ENCODE data around the gene HEXD.

Gene HEXD

DNA sequence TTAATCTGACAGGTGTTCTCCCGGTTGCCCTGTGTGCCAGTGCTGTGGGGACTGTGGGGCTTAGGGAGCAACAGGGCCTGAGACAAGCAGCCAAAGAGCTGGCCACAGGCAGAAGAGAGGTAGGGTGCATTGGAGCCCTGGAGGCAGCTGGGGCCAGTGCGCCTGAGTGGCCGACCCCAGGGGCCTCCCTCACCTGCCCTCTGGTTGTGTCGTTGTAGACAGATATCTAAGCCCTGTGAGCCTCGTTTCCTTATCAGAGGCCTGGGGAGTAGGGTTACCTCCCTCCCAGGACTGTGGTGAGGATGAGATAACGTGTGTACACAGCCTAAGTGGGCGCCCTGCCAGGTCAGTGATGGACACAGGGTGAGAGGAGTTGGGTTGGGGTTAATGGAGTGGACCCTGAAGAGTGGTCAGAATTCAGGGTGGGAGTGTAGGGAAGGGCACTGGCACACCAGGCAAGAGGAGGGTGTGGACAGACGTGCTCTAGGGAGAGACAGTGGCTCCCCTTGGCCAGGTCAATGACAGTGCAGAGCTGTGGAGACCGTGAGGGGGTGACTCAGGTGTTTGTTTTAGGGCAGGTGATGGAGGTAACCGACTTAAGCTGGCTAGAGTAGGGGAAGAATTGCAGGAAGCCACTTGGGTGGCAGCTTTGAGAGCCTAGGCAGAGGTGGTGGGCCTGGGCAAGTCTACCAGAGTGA is 43.8 kb downstream of the HEXD start:
- DNase-seq: no peak

DNA sequence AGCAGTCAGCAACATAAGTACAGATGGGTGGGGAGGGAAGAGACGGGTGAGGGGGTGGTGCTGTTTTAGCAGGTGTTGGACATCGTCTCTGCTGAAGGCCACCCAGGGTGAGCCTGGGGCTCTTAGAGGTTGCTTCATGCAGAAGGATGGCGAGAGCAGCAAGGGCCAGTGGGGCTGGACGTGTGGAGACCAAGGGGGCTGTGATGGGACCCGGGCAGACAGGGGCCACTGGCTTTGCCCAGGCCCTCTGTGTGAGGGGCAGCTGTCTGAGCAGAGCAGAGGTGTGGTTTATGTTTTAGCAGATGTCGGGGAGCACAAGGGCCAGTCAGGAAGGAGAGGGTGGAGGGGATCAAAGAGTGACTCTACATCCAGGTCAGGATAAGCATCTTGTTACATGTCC is 45.2 kb downstream of the HEXD start:
- DNase-seq: no peak

DNA sequence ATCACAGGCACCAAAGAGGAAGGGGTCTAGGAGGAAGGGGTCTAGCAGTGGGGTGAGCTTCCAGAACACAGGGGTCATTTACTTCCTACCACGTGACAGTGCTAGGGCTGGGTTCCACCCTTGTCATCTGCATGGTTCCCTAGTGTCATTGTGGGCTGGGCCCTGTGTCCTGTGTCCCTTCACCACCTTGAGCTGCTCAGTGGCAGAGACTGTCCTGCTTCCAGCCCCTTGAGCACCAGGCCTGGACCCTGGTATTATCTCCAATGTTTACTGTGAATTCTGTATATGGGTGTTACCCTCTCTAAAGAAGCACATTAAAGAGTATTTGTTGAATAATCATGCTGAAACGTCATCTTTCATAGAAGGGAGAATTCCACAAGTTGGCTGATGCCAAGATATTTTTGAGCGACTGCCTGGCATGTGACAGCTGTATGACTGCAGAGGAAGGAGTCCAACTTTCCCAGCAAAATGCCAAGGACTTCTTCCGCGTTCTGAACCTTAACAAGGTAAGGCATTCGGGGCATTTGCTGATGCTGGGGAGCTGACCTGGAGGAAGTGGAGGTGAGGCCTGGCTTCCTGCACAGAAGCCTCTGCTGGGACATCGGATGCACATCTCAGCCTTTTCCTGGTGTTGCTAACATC is 45.9 kb downstream of the HEXD start:
- no peak for DNase-seq

DNA sequence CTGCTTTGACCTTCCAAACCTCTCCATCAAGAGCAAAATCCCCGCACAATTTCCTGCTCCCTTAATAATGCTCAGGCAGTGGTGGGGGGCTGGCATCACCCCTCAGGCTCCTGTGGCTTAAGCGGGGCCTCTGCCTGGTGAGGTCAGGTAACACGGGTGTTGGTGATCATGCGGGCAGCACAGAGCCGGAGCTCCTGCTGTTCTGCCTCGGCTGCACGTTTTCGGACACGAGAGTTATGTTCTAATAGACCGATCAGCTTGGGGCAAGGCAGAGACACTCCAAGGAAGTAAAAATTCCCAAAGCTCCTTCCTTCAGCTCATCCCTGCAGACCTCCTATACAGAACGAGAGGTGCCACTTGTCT is 46.4 kb downstream of the HEXD start:
- DNase-seq: no peak

DNA sequence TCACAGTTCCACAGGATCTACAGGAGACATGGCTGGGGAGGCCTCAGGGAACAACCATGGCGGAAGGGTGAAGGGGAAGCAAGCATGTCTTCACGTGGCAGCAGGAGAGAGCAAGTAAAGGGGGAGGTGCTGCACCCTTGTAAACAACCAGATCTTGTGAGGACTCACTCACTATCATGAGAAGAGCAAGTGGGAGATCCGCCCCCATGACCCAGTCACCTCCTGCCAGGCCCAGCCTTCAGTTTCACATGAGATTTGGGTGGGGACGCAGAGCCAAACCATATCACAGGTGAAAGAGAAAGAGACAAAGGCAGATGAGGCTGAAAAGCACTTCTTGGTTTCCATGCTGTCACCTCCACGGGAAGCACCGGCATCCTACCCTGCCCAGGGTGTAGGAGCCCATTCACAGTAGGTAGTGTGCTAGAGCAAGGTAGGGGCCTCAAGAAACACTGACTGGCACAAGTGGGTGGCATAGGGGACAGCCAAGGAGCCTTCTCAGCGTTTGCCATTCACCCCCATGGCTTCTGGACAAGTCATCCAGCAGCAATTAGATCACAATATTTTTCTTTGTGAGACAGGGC is 47.0 kb downstream of the HEXD start:
- no peak for DNase-seq

DNA sequence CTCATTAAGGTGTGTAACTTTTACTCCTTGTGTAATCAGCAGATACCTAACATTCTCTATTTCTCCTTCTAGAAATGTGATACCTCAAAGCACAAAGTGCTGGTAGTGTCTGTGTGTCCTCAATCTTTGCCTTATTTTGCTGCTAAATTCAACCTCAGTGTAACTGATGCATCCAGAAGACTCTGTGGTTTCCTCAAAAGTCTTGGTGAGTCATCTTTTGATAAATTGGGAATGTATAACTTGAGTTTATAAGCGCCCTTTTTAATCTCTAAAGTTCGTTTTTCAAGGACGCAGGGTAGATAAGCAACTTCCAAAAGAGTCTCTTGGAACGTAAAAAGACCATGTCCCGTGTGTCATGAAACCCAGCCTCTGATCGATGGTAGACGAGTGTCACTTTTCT is 50.5 kb downstream of the HEXD start:
- DNase-seq: no peak

DNA sequence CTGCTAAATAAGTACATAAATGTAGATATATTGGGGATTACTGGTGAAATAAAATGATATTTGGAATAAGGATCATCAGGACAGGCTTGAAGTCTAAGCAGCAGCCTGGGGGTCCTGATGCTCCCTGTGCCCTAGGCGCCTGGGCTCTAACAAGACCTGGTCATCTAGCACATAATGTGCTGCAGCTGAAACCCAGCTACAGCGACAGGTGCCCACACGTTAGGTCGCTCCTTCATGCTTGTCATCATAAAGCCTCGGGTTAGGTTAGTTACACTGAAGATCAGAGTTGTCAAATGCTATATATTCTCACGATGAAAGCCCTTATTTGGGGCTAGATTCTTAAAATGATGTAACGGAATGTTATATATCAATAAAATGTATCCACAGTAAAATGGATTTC is 51.9 kb downstream of the HEXD start:
- no peak for DNase-seq

DNA sequence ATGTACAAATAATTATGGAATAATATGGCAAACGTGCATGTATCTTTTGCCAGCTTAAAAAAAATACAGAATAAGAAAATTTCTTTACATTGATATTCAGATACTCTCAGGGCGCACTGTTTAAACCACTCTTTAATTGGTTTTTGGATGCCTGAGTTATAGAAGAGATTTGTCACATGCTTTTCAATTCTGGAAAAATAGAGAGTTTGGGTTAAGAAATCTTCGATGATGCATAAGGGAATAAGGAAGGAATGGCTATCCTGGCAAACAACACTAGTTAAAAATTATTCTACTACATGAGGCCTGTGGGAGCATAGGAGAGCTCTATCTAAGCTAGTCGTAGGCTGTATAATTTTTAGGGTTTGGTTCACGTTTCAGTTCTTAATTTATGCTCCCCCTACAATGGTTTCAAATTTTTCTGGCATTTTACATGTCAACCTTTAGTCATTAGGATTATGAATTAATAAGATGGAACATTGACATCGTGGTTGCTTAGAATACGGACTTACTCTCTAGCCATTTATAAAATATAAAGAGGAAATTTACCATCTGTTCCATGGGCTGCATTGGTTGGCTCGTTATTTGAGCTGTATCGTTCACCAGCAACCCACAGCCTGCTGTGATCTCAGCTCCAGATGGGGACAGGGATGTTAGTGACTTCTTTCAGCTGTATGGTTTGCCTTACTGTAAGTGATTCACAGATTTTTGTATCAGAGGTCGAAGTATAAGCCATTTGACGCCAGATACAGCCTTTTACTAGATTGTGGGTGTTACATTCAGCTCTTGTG is 56.3 kb downstream of the HEXD start:
- no peak for DNase-seq

DNA sequence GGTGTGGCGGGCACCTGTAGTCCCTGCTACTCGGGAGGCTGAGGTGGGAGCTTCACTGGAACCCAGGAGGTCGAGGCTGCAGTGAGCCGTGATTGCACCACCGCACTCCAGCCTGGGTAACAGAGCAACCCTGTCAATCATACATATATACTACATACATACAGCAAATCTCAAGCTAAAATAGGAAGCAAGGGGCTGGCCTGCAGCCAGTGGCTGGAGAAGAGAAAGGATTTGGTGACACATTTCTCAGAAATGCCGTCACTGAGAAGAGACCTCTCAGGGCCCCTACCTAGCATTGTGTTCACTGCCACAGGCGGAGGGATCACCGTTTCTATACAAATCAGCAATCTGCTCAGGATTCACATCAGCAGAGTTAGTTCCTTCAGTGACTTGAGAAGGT is 57.3 kb downstream of the HEXD start:
- DNase-seq: peak; percentile 11

DNA sequence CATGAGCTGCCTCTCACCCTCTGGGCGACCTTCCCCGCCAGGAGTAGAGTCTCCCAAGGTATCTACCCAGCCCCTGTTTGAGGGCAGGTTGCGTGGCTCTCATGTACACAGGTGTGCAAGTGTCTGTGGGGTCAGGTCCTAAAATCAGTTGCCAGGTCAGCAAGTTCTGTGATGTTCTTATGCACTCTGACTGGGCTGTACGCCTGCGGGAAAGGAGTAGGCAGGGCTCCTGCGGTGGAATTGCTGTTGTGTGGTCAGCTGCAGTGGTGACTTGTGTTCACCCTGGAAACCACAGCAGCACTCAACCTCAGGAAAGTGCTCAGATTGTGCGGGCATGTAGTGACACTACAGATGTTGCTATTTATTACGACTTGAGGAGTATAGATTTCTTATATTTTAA is 59.8 kb downstream of the HEXD start:
- no peak for DNase-seq

DNA sequence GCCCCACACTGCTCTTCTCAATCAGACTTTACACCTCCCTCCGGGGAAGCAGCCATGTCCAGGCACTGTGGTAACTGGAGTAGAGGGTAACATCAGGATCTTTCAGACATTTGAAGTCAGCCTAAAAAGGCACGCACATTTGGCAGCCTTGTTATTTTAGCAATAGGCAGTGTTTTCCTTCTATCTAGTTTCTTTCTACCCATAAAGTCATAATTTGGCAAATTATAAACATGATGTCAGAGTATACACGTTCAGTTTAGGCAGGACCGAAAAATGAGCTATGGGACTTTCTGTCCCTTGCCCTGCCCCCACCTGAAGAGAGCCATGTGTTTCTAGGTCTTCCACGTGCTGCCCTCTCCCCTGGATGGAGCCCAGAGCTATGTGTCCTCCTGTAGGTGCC is 61.5 kb downstream of the HEXD start:
- no peak for DNase-seq

DNA sequence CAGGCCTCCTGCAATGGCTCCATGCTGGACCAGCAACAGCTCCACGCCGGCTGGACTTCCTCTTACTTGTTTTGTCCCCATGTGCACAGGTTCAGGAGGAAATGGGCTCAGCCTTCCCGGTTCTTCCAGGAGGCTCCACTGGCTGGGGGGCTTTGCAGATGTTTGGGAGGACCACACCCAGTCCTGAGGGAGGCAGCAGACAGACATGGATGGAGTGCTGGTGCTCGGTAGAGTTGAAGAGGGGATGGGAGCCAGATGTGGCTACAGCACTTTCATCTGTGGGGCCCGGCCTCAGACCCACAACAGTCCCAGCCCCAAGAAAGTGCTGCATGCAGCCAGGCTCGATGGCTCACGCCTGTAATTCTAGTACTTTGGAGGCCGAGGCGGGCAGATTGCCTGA is 62.2 kb downstream of the HEXD start:
- DNase-seq: no peak

DNA sequence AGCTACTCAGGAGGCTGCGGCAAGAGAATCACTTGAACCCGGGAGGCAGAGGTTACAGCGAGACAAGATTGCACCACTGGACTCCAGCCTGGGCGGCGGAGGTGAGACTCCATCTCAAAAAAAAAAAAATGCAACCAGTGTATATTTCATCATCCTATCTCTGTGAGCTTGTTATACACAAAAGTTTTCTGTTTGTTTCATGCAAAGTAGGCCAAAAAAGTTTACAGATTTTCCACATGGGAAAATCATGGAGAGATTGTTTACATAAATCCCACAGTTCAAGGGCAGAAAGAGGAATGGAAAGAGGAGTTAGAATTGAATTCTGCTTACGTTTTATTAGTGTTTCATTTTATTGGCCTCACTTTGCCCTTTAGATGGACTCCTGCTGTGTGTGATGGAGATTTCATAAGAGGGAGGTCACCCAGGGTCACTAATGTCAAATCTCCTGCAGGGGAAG is 65.1 kb downstream of the HEXD start:
- DNase-seq: no peak

DNA sequence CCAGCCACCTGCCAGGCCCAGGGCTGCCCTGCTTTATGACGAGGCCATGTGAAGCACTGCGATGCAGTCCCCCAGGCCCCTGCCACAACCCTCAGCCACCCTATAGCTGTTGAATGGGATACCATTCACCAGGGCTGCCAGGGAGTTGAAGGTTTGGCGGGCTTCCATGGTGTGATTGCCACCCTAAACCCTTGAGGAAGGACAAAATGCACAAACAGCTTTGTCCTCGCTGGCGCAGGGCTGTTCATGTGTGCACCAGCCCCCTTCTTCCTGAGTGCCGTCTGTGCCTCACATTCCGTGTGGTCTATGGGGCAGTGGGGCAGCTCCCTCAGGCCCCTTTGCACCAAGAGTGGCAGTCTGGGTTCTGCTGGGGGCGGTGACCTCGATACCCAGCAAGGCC is 65.7 kb downstream of the HEXD start:
- no peak for DNase-seq

DNA sequence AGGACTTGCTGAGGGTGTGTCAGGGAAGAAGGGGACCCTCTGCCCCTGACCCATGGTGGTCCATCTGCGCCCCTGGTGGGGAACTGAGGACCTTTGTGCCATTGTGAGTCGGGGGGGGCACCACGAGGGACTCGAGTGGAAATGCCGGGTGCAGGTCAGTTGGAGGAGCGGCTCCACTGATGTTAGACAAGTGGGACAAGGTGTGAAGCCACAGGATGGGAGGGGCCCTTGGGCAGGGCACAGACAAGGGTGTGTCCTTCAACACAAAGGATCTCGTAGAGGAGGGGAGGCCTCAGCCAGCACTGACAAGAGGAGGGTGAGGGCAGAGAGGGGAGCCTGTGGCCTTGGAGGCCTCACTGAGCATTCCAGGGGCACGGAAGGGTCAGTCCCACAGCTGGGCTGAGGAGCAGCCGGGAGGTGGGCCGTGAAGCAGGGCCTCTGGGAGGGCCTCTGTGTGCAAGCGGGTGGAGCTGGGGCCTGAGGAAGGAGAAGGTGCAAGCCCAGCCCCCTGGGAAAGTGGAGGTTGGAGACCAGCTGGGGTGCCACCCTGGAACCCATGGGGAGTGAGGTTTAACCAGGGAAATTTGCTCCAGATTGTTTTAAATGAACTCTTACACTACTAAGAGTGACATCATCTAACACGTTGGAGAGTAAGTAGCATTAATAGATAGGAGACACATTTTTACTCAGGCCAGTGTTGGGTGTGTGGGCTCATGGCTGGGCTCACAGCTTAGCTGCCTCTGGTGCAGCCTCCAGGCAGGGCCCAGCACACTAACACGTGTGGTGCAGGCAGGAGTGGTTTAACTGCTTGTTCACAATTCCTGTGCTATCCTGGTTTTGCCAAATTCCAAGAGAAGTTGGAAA is 68.3 kb downstream of the HEXD start:
- DNase-seq: no peak

DNA sequence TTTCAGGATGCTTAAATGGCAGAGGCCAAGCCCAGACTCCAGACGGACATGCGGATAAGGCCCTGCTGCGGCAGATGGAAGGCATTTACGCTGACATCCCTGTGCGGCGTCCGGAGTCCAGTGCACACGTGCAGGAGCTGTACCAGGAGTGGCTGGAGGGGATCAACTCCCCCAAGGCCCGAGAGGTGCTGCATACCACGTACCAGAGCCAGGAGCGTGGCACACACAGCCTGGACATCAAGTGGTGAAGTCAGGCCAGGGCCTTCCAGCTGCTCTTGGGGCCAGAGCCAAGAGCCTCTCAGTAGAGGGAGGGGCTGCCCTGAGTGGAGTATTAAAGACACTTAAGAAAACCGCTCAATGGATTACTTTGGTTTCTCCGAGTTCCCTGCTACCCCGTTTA is 69.8 kb downstream of the HEXD start:
- no peak for DNase-seq

DNA sequence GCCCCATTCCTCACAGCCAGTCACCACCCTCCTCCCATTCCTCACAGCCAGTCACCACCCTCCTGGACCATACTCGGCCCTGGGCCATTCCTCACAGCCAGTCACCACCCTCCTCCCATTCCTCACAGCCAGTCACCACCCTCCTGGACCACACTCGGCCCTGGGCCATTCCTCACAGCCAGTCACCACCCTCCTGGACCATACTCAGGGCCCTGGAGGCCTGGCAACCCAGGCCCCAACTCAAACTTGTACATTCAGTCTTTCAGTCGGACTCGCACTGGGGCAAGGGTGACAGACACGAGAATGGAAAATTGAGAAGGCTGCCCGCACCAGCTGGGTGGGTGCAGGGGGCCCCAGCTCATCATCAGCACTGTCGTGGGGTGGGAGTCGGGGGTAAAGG is 71.0 kb downstream of the HEXD start:
- no peak for DNase-seq

DNA sequence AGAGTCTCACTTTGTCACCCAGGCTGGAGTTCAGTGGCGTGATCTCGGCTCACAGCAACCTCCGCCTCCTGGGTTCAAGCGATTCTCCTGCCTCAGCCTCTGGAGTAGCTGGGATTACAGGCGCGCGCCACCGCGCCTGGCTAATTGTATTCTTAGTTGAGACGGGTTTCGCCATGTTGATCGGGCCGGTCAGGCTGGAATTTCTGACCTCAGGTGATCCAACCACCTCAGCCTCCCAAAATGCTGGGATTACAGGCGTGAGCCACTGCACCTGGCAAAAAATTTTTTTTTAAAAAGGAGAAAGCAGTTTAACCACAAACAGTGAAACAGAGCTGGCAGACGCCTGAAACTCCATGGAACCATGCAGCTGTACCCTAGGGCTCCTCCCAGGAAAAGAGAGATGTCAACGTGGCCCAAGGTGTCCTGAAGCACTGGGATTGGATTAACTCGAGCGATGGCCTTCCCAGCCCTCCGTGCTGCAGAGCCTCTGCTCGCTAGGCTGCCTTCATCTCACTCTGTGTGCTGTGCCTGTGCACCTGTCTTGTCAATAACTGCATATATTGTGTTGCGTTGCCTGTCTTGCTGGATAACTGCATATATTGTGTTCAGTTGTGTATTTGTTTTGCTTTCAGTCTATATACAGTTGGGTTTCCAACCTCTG is 71.8 kb downstream of the HEXD start:
- DNase-seq: no peak

DNA sequence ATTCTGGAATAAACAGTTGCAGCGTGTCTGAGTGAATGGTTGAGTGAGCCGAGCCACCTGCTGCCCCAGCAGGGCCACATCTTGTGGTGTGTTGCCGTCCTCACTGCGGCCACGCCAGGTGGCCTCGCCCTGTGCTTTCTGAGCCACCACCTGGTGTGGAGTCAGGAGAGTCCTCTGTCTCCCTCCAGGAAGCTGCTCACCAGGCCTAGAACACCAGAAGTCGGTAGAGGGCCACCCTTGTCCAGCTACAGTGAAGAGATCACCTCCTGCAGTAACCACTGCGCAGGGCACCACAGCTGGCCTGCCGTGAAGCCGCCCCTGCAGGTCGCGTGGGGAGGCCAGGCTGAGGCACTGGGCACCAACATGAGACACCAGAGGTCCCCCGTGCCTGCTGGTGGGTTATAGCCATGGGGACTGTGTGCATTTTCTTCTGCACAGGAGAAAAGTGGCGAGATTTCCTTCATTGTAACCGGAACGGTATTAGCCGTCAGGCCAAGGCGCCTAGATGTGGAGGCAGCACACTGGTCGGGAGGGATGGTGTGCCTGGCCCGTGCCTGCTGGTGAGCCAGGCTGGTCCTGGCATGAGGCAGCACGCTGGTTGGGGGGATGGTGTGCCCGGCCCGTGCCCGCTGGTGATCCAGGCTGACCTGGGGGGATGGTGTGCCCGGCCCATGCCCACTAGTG is 72.5 kb downstream of the HEXD start:
- no peak for DNase-seq

DNA sequence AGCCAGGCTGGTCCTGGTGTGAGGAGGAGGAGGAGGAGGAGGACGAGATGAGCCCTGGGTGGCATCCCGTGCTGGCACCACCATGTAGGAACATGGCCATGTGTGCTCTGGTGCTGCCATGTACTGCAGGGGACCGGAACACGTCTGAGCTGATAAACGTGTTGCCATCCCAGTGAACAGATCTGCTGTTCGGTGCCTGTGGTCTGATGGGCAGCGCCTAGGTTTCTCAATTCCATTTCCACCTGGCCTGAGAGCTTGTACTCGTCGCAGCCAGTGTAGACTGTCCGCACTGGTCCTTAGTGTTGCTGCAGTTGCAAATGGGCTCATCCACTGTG is 73.0 kb downstream of the HEXD start:
- DNase-seq: no peak

DNA sequence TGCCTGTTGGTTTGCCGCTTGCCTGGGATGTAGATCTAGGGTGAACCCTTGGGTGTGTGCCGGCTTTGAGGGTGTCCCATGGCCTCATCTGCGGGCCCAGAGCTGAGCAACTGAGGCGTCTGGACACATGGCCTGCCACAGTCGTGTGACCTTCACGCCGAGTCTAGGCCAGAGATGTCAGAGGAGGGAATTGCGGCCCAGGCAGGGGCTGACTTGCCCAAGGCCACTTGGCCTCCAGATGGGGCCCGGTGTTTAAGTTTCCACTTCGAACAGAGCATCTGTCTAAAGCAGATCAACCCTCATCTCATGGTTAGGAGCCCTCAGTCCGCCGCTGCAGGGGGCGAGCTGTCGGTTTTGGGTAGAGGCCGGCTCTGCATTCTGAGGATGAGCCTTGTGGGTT is 73.4 kb downstream of the HEXD start:
- no peak for DNase-seq
